ENCODE data around the gene POU6F1. TPM values are rescaled to one million over a fixed set of nuclear protein-coding genes. Genes with fewer than 3 reads are reported as not detected.

Gene POU6F1
- total and polyA plus RNA-seq, 9 of the 15 experiments (the other 6 are each of a cell fraction or from before 2014, with no cell fraction given) = 0.14 to 3.3 (median 1.1) TPM

GRCh38 chr12:51218607-51219161, 822 bp upstream of the POU6F1 start (continued):
- TF ChIP-seq STAT5A (IDR thresholded peaks at IDR 0.05; ENCODE audit: borderline replicate concordance, low read length) (no peak; the same call in 1 of the 2 replicates), ZNF696 (CRISPR knock-in tag; conservative IDR thresholded peaks at IDR 0.05) (no peak), ZNF766 (CRISPR knock-in tag; conservative IDR thresholded peaks at IDR 0.05) (no peak), STAT5B (CRISPR knock-in tag; IDR thresholded peaks at IDR 0.05) (no peak), ZNF79 (CRISPR knock-in tag; IDR thresholded peaks at IDR 0.05; ENCODE audit: low read depth) (no peak), PHF20 (IDR thresholded peaks at IDR 0.05; ENCODE audit: partially characterized antibody) (no peak), HMGN3 (IDR thresholded peaks at IDR 0.05; ENCODE audit: borderline replicate concordance, extremely low read depth, insufficient read length, low read depth, low read length) (no peak), ZBTB40 (IDR thresholded peaks at IDR 0.05) (peak; percentile 20; the same call in 1 of the 2 replicates), ZBTB40 (CRISPR knock-in tag; IDR thresholded peaks at IDR 0.05) (no peak), TAF9B (IDR thresholded peaks at IDR 0.05; ENCODE audit: partially characterized antibody) (no peak), FOXK1 (CRISPR knock-in tag; IDR thresholded peaks at IDR 0.05; ENCODE audit: borderline replicate concordance) (no peak), MXD1 (CRISPR knock-in tag; IDR thresholded peaks at IDR 0.05; ENCODE audit: borderline replicate concordance, poor library complexity, severe bottlenecking) (no peak), PRMT5 (CRISPR knock-in tag; IDR thresholded peaks at IDR 0.05) (no peak), KLF6 (CRISPR knock-in tag; IDR thresholded peaks at IDR 0.05; ENCODE audit: borderline replicate concordance) (no peak), C11orf30 (IDR thresholded peaks at IDR 0.05; ENCODE audit: low read depth) (no peak), HNRNPLL (IDR thresholded peaks at IDR 0.05; ENCODE audit: low read depth, low read length, poor library complexity, severe bottlenecking) (no peak), PPARD (CRISPR knock-in tag; IDR thresholded peaks at IDR 0.05) (no peak)
- TF ChIP-seq, protein P1, sequence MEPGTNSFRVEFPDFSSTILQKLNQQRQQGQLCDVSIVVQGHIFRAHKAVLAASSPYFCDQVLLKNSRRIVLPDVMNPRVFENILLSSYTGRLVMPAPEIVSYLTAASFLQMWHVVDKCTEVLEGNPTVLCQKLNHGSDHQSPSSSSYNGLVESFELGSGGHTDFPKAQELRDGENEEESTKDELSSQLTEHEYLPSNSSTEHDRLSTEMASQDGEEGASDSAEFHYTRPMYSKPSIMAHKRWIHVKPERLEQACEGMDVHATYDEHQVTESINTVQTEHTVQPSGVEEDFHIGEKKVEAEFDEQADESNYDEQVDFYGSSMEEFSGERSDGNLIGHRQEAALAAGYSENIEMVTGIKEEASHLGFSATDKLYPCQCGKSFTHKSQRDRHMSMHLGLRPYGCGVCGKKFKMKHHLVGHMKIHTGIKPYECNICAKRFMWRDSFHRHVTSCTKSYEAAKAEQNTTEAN (CRISPR knock-in tag; IDR thresholded peaks at IDR 0.05) = peak; percentile 47; the same call in 1 of the 2 replicates

All from K562 (cell line).